ENCODE results near the gene TMEM273.
A peak's percentile ranks its signal among the peaks of the same experiment; 100 is the strongest.

TMEM273 gene

GRCh38 chr10:49174926-49175500 is 13.2 kb downstream of the TMEM273 start:
- no peak for DNase-seq

- DNase-seq = no peak
These were observed 13.8 kb downstream of the TMEM273 start for GRCh38 chr10:49174261-49174925.

GRCh38 chr10:49173853-49174252 is 14.3 kb downstream of the TMEM273 start:
- no peak for DNase-seq

- no peak for DNase-seq
These were observed 14.9 kb downstream of the TMEM273 start for GRCh38 chr10:49173201-49173772.

GRCh38 chr10:49172777-49173132 is 15.4 kb downstream of the TMEM273 start:
- no peak for DNase-seq

GRCh38 chr10:49172061-49172776 is 16.0 kb downstream of the TMEM273 start:
- no peak for DNase-seq

GRCh38 chr10:49171326-49172060 is 16.7 kb downstream of the TMEM273 start:
- DNase-seq = no peak

GRCh38 chr10:49170632-49171325 is 17.4 kb downstream of the TMEM273 start:
- DNase-seq = no peak

- no peak for DNase-seq
These were observed 18.4 kb downstream of the TMEM273 start for GRCh38 chr10:49169776-49170175.

GRCh38 chr10:49168831-49169500 is 19.2 kb downstream of the TMEM273 start:
- no peak for DNase-seq

- no peak for DNase-seq
These were observed 20.0 kb downstream of the TMEM273 start for GRCh38 chr10:49168171-49168540.

- no peak for DNase-seq
These were observed 20.6 kb downstream of the TMEM273 start for GRCh38 chr10:49167425-49168170.

GRCh38 chr10:49166484-49167400 is 21.4 kb downstream of the TMEM273 start:
- DNase-seq = no peak

- DNase-seq = no peak
These were observed 22.2 kb downstream of the TMEM273 start for GRCh38 chr10:49165821-49166483.

GRCh38 chr10:49165259-49165658 is 22.9 kb downstream of the TMEM273 start:
- DNase-seq = no peak

- DNase-seq = peak; percentile 32
These were observed 23.5 kb downstream of the TMEM273 start for GRCh38 chr10:49164559-49165188.

- no peak for DNase-seq
These were observed 24.4 kb downstream of the TMEM273 start for GRCh38 chr10:49163741-49164140.

GRCh38 chr10:49162761-49163310 is 25.4 kb downstream of the TMEM273 start:
- no peak for DNase-seq

- DNase-seq = no peak
These were observed 26.1 kb downstream of the TMEM273 start for GRCh38 chr10:49162063-49162462.

Measured in CD4-positive, alpha-beta T cell treated with Interleukin-6 for 4 hours (primary cell).